ENCODE measurements around the gene CRYBB1.
A peak's percentile ranks its signal among the peaks of the same experiment; 100 is the strongest.

The CRYBB1 gene

GRCh38 chr22:26559961-26560575, 57.8 kb downstream of the CRYBB1 start:
- TF ChIP-seq, protein P1, sequence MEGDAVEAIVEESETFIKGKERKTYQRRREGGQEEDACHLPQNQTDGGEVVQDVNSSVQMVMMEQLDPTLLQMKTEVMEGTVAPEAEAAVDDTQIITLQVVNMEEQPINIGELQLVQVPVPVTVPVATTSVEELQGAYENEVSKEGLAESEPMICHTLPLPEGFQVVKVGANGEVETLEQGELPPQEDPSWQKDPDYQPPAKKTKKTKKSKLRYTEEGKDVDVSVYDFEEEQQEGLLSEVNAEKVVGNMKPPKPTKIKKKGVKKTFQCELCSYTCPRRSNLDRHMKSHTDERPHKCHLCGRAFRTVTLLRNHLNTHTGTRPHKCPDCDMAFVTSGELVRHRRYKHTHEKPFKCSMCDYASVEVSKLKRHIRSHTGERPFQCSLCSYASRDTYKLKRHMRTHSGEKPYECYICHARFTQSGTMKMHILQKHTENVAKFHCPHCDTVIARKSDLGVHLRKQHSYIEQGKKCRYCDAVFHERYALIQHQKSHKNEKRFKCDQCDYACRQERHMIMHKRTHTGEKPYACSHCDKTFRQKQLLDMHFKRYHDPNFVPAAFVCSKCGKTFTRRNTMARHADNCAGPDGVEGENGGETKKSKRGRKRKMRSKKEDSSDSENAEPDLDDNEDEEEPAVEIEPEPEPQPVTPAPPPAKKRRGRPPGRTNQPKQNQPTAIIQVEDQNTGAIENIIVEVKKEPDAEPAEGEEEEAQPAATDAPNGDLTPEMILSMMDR (IDR thresholded peaks at IDR 0.05; ENCODE audit: low read depth, low read length): no peak
- no peak for DNase-seq (ENCODE audit: low read depth, low spot score)
- no peak overlapping the region for H3K4me3 ChIP-seq (ENCODE audit: low read depth, low read length)
- in situ Hi-C loops (cut with HindIII; ENCODE audit: low sequenced_read_pairs): no loop called here

DNA sequence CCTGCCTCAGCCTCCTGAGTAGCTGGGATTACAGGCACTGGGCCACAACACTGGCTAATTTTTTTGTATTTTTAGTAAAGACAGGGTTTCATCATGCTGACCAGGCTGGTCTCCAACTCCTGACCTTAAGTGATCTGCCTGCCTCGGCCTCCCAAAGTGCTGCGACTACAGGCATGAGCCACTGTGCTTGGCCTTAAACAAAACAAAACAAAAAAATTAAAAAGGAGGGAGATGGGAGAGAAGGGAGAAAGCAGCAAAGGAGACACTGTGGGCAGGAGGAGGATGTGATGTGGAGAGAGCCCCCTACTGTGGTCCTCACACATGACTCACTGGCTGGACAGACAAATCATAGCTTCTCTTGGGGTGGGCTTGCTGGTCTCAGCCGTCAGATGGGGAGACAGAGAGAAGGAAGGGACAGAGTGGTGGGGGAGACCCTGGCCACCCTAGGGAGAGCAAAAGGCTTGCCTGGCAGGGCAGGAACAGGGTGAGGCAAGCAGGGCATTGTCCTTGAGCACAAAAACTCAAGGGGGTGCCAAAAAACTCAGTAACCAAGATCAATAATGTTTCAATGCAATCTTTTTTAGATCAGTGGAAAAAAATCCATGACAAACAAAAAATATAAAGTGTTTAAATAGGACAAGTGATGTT, 59.5 kb downstream of the CRYBB1 start:
- peak; percentile 77 for DNase-seq (ENCODE audit: low read depth, low spot score)
- TF ChIP-seq, protein P1 (IDR thresholded peaks at IDR 0.05; ENCODE audit: low read depth, low read length): peak; percentile 14
- in situ Hi-C loops (cut with HindIII; ENCODE audit: low sequenced_read_pairs): no loop called here
- H3K4me3 ChIP-seq (ENCODE audit: low read depth, low read length): no peak overlapping the region

GRCh38 chr22:26556904-26557303, 60.9 kb downstream of the CRYBB1 start:
- DNase-seq (ENCODE audit: low read depth, low spot score): no peak
- in situ Hi-C loops (cut with HindIII; ENCODE audit: low sequenced_read_pairs): no loop called here
- no peak overlapping the region for H3K4me3 ChIP-seq (ENCODE audit: low read depth, low read length)
- TF ChIP-seq, protein P1 (IDR thresholded peaks at IDR 0.05; ENCODE audit: low read depth, low read length): no peak

DNA sequence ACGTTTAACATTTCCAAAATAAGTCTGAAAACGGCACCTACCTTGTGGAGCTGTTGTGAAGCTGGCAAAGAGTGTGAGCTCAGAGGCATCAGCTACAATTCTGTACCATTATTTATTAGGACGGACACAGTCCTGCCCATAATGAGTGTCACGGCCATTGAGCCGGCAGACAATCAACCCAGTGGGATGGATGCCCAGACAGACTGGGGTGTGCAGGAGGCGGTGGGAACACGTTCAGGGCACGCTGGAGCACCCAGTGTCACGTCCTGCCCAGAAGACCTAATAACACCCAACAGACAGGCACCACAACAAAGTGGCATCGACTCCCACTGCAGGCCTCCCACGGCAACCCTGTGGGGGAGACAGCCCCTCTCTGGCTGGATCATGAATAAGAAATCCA, 62.3 kb downstream of the CRYBB1 start:
- TF ChIP-seq, protein P1 (IDR thresholded peaks at IDR 0.05; ENCODE audit: low read depth, low read length): no peak
- in situ Hi-C loops (cut with HindIII; ENCODE audit: low sequenced_read_pairs): no loop called here
- H3K4me3 ChIP-seq (ENCODE audit: low read depth, low read length): no peak overlapping the region
- DNase-seq (ENCODE audit: low read depth, low spot score): no peak

DNA sequence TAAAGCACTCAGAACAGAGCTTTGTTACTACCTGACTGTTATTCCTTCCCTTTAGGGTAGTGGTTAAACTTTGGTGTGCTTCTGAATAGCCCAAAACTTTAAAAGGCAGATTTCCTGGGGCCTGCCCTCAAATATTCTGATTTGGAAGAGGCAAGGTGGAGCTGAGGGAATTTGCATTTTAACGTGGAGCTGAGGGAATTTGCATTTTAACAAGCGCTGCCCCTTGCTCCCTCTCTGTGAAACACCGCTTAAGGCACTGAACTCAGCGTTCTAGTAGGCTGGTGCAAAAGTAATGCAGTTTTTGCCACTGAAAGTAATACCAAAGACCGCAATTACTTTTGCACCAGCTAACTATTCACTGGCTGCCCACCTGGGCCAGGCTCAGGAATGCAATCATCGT, 62.9 kb downstream of the CRYBB1 start:
- no peak overlapping the region for H3K4me3 ChIP-seq (ENCODE audit: low read depth, low read length)
- no peak for DNase-seq (ENCODE audit: low read depth, low spot score)
- in situ Hi-C loops (cut with HindIII; ENCODE audit: low sequenced_read_pairs): no loop called here
- TF ChIP-seq, protein P1 (IDR thresholded peaks at IDR 0.05; ENCODE audit: low read depth, low read length): no peak

DNA sequence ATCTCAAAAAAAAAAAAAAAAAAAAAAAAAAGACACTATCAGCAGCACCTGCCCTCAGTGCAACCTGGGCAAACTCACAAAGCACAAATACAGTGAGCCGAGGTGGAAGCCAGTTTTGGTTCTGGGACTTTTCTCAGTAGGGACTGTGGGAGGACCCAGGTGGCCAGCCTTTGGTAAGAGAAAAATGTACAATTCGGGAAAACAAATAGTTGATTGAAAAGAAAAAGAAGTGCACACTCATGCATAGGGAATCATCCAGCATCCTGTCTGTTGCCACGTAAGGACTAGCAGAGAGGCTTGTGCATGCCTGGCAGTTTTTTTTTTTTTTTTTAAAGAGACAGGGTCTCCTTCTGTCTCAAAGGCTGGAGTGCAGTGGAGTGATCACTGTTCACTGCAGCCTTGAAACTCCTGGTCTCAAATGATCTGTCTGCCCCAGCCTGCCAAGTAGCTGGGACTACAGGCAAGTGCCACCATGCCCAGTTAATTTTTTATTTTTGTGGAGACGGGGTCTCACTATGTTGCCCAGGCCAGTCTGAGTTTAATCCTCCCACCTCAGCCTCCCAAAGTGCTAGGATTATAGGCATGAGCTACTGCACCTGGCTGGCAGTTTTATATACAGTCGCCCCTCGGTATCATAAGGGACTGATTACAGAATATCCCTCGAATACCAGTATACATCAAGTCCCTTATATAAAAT, 64.6 kb downstream of the CRYBB1 start:
- in situ Hi-C loops (cut with HindIII; ENCODE audit: low sequenced_read_pairs): no loop called here
- DNase-seq (ENCODE audit: low read depth, low spot score): peak; percentile 85
- no peak overlapping the region for H3K4me3 ChIP-seq (ENCODE audit: low read depth, low read length)
- TF ChIP-seq, protein P1 (IDR thresholded peaks at IDR 0.05; ENCODE audit: low read depth, low read length): no peak

Data from astrocyte of the spinal cord (primary cell).